GM23248 (cell line): ENCODE data around the gene FKBP10. TPM values are rescaled to one million over a fixed set of nuclear protein-coding genes. Genes with fewer than 3 reads are reported as not detected.

Source experiments
- DNase-seq: peaks from one replicate; pipeline ENCODE4 v3.0.0-alpha.2; 2015
- H2AFZ ChIP-seq: fragments of 200-600 bp; sonication (generic); 2 replicates; pipeline ENCODE4 v1.6.1; 2016; ENCODE audit warnings: antibody characterized with exemption
- H3F3A ChIP-seq: fragments of 200-600 bp; sonication (generic); 2 replicates; pipeline ENCODE4 v1.6.1; 2016; ENCODE audit warnings: mild to moderate bottlenecking, antibody characterized with exemption, mixed run types; ENCODE audit not compliant: insufficient read depth
- H3K27ac ChIP-seq: fragments of 200-600 bp; sonication (generic); 2 replicates; pipeline ENCODE4 v1.5.1; 2016; ENCODE audit warnings: mild to moderate bottlenecking
- H3K27me3 ChIP-seq: fragments of 200-600 bp; sonication (generic); replicated peaks from 2 replicates; pipeline ENCODE4 v1.6.1; 2016; ENCODE audit warnings: mild to moderate bottlenecking; ENCODE audit not compliant: insufficient read depth
- H3K36me3 ChIP-seq: fragments of 200-600 bp; sonication (generic); 2 replicates; pipeline ENCODE4 v1.6.1; 2016; ENCODE audit warnings: low read depth, mild to moderate bottlenecking
- H3K4me1 ChIP-seq: fragments of 200-600 bp; sonication (generic); 2 replicates; pipeline ENCODE4 v1.6.1; 2016; ENCODE audit warnings: mild to moderate bottlenecking; ENCODE audit not compliant: insufficient read depth
- H3K4me2 ChIP-seq: fragments of 200-600 bp; sonication (generic); one replicate; pipeline ENCODE4 v1.6.1; 2016; ENCODE audit warnings: mild to moderate bottlenecking; ENCODE audit not compliant: unreplicated experiment
- H3K4me3 ChIP-seq: fragments of 200-600 bp; sonication (generic); 2 replicates; pipeline ENCODE4 v1.5.1; 2016; ENCODE audit warnings: mild to moderate bottlenecking
- H3K79me2 ChIP-seq: fragments of 200-600 bp; sonication (generic); 2 replicates; pipeline ENCODE4 v1.6.1; 2016; ENCODE audit warnings: mild to moderate bottlenecking; ENCODE audit not compliant: insufficient read depth
- H3K9ac ChIP-seq: fragments of 200-600 bp; sonication (generic); 2 replicates; pipeline ENCODE4 v1.6.1; 2016; ENCODE audit warnings: mild to moderate bottlenecking
- H3K9me2 ChIP-seq: fragments of 200-600 bp; sonication (generic); 2 replicates; pipeline ENCODE4 v1.6.1; 2016; ENCODE audit warnings: mixed run types, mild to moderate bottlenecking, moderate library complexity; ENCODE audit not compliant: insufficient read depth
- H3K9me3 ChIP-seq: fragments of 200-600 bp; sonication (generic); one replicate; pipeline ENCODE4 v1.6.1; 2017; ENCODE audit warnings: low read depth
- H4K20me1 ChIP-seq: fragments of 200-600 bp; sonication (generic); 2 replicates; pipeline ENCODE4 v1.6.0; 2016; ENCODE audit not compliant: insufficient read depth
- EZH2 ChIP-seq: fragments of 200-600 bp; sonication (generic); IDR thresholded peaks from 2 replicates; pipeline ENCODE4 v1.6.1; 2018; ENCODE audit warnings: antibody characterized with exemption, mild to moderate bottlenecking; ENCODE audit not compliant: insufficient read depth, poor library complexity, severe bottlenecking
- EZH2phosphoT487 ChIP-seq: fragments of 200-600 bp; sonication (generic); IDR thresholded peaks from 2 replicates; pipeline ENCODE4 v1.6.1; 2018; ENCODE audit warnings: antibody characterized with exemption, moderate library complexity, mild to moderate bottlenecking, low read depth; ENCODE audit not compliant: insufficient read depth
- WGBS, 2 experiments: methylation state at CpG; one replicate each; pipeline ENCODE4 v1.1.6; 2015 to 2017; ENCODE audit warnings: low lambda C conversion rate in 2 of 2, low coverage in 1 of 2; ENCODE audit errors: missing lambda C conversion rate in 2 of 2; 5-methylcytosine and 5-hydroxymethylcytosine counted together
- in situ Hi-C: fragments of 300-500 bp; cut with MboI; formaldehyde crosslinking; loops from 2 replicates; pipeline ENCODE4 v1.15.0; 2020
- polyA plus RNA-seq: library from polyadenylated mRNA; unstranded; fragments of >200 nt; fragmentation: Nextera tagmentation; extraction: Ambion mirVana; gene quantifications from 2 replicates; pipeline ENCODE4 v1.2.1, GENCODE V29; 2016
- total RNA-seq: library from RNA; depleted of rRNA; stranded (reverse); fragments of >200 nt; shearing (Covaris generic); gene quantifications from 2 replicates; pipeline ENCODE4 v1.2.3, GENCODE V29; 2014

The FKBP10 gene
- total and polyA plus RNA-seq, 2 experiments from 2014 or later, result 81.5 to 759 TPM

DNA sequence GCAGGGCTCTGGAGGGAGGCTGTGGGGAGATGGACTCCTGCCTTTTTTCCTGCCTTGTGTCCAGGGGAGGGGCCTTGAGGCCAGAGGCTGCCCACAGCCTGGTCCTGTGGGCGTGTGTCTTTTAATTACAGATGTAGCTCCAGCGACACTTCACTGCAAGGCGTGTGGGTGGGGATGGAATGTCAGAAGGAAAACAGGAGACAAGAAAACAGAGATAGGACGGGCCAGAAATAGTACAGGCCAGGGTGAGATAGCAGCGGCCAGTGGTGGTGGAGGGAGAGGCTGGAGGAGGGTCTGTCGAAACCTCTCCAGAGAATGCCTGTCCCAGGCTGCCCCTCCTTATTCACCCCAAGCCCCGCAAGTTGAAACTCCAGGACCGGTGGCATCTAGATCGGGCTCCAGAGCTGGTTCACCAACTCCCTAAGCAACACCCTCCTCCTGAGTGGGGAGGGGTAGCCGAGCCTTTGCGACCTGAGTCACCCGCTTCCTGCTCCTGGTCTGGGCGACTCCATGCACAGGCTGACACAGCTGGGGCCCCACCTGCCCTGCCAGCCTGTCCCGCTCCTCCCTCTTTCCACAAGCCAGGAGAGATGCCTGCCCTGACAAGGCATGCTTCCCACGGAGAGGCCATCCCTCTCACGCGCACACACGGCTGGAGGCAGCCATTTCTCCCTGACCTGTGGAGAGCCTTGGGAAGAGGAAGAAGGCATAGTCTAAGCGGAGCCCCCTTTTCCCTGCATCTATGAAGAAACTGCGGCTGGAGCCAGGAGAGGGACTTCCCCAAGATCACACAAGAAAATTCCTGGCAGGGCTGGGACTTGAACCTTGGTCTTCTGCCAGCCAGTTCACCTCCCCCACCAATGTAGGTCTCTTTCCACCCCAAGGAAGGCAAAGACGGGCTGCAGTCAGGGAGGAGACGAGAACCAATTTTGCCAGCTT lies 19.7 kb upstream of the FKBP10 start:
- no peaks in the 10 kb centered on the region for H3K79me2 ChIP-seq
- peaks cover 13% of the 10 kb centered on the region for H3K4me1 ChIP-seq
- H2AFZ ChIP-seq, result peak overlapping the region; percentile 79
- in situ Hi-C loops, result no loop called here
- 0 out of 2 replicates have a peak, but pooled peaks cover 4% of the 10 kb centered on the region for H3F3A ChIP-seq
- H3K27me3 ChIP-seq, result no peaks in the 10 kb centered on the region
- H3K9ac ChIP-seq, result peak overlapping the region; percentile 27; the same call in 1 of the 2 replicates
- no peaks in the 10 kb centered on the region for H4K20me1 ChIP-seq
- peak overlapping the region; percentile 63 for H3K4me2 ChIP-seq
- no peaks in the 10 kb centered on the region for H3K9me3 ChIP-seq
- H3K27ac ChIP-seq, result no peak overlapping the region
- 43 to 47% methylated on average over 22 of the region's 22 CpGs for WGBS, 2 experiments
- DNase-seq, result peak; percentile 57
- 0 out of 2 replicates have a peak overlapping the region, but pooled peaks have one; percentile 1 for H3K4me3 ChIP-seq
- no peaks in the 10 kb centered on the region for H3K9me2 ChIP-seq
- TF ChIP-seq EZH2phosphoT487 (no peak), EZH2 (no peak)
- no peaks in the 10 kb centered on the region for H3K36me3 ChIP-seq

DNA sequence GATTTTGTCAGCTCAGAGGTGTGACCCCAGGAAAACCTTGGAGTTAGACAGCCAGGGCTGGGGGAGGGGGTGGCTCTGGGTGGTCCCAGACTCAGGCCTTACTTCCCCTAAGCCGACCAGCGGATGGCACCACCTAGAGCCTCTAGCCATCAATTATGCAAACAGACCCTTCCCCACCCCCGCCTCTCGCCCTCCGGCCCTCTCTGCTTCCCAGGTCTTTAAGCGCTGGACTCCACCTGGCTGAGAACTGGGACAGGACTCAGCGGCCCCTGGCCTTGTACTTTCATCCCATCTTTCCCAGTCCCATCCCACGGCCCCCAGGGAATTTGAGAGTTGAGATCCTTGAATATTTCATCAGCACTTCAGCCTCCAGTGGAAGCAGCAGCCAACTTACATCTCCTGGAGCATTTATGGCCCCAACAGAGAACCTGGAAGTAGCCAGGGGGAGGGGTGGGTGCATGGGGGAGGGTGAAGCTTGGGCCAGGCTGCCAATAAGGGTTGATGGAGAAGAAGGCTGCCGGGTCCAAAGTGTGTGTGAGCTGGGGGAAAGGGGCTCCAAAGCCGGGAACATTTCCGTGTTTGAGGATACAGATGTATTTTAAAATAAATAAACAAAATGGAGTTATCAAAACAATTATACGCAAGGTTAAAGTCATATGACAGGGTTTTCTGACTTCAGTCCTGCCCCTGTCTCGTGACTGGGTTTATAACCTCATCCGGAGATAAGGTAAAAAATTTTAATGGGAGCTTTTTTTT lies 18.8 kb upstream of the FKBP10 start:
- peaks cover 13% of the 10 kb centered on the region for H3K4me1 ChIP-seq
- 87 to 89% methylated on average over 14 of the region's 14 CpGs for WGBS, 2 experiments
- no peaks in the 10 kb centered on the region for H3K79me2 ChIP-seq
- no peaks in the 10 kb centered on the region for H3K36me3 ChIP-seq
- no peaks in the 10 kb centered on the region for H3K27me3 ChIP-seq
- no peak overlapping the region for H3K4me2 ChIP-seq
- in situ Hi-C loops, result no loop called here
- no peaks in the 10 kb centered on the region for H4K20me1 ChIP-seq
- no peaks in the 10 kb centered on the region for H3K9me2 ChIP-seq
- H3K9me3 ChIP-seq, result no peaks in the 10 kb centered on the region
- H3K9ac ChIP-seq, result no peak overlapping the region
- no peak for TF ChIP-seq EZH2phosphoT487
- DNase-seq, result peak; percentile 16
- H3K4me3 ChIP-seq, result no peak overlapping the region
- no peak overlapping the region for H3K27ac ChIP-seq
- no peak overlapping the region for H2AFZ ChIP-seq
- H3F3A ChIP-seq, result 0 out of 2 replicates have a peak, but pooled peaks cover 4% of the 10 kb centered on the region

DNA sequence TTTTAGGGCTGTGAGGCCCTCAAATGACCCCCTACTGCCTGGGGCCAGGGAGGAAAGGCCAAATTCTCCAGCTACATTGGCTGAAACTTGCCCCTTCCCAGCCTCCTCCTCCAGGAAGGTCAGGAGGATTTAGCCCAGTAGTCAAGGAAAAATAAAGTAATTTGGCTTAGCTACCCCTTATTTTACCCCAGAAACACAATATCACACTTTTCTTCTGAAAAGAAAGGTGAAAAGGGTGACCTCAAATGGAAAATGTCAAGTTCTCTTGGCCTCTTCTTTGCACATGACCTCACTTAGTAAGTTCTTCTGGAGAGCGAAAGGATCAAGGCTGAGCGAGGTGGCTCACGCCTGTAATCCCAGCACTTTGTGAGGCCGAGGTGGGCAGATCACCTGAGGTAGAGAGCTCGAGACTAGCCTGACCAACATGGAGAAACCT lies 18.2 kb upstream of the FKBP10 start:
- Histone ChIP-seq H3K4me2 (no peak overlapping the region), H3K9me2 (no peaks in the 10 kb centered on the region), H2AFZ (no peak overlapping the region), H3K9me3 (no peaks in the 10 kb centered on the region), H3K79me2 (no peaks in the 10 kb centered on the region), H4K20me1 (no peaks in the 10 kb centered on the region), H3F3A (0 out of 2 replicates have a peak, but pooled peaks cover 4% of the 10 kb centered on the region), H3K4me1 (peaks cover 13% of the 10 kb centered on the region), H3K9ac (no peak overlapping the region), H3K36me3 (no peaks in the 10 kb centered on the region), H3K27ac (no peak overlapping the region), H3K27me3 (no peaks in the 10 kb centered on the region), H3K4me3 (no peak overlapping the region)
- 89 to 92% methylated on average over 5 of the region's 5 CpGs for WGBS, 2 experiments
- DNase-seq, result no peak
- TF ChIP-seq EZH2phosphoT487 (no peak), EZH2 (no peak)
- in situ Hi-C loops, result no loop called here

DNA sequence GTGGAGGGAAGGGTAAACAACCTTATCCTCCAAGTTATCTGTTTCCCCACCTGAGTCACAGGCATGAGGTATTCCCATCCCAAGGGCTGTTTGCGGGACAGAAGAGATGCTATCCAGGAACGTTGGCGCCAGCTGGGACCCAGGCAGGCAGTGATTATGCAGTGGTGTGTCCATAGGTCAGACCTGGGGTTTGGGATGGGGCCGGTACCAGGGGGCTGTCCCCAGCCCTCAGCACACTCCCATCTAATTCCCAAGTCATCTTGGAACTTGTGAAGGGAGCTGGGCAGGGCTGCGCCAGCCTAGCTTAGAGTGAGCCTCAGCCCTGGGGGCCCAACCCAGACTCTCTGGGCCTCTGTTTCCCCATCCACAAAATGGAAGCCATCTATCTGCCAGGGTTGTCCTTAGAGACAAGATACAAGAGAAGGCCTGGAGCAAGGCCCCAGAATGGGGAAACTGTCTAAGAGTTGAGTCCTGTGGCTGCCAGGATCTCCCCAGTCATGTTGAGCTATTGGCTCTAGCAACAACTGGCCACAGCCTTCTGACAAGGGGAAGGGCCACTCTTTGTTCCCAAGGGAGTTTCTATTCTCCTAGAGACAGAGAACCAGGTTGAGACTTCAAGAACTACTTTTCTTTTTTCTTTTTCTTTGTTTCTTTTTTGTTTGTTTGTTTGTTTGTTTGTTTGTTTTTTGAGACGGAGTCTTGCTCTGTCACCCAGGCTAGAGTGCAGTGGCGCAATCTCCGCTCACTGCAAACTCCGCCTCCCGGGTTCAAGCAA lies 16.5 kb upstream of the FKBP10 start:
- H4K20me1 ChIP-seq, result no peaks in the 10 kb centered on the region
- DNase-seq, result no peak
- no peaks in the 10 kb centered on the region for H3K79me2 ChIP-seq
- no peak overlapping the region for H3K27ac ChIP-seq
- TF ChIP-seq EZH2 (no peak), EZH2phosphoT487 (no peak)
- no peaks in the 10 kb centered on the region for H3K27me3 ChIP-seq
- 93 to 96% methylated on average over 10 of the region's 10 CpGs for WGBS, 2 experiments
- no peak overlapping the region for H3K4me2 ChIP-seq
- H3K4me1 ChIP-seq, result peaks cover 25% of the 10 kb centered on the region
- no peaks in the 10 kb centered on the region for H3K9me2 ChIP-seq
- H3K9me3 ChIP-seq, result no peaks in the 10 kb centered on the region
- in situ Hi-C loops, result loop anchor here (5.0 kb wide), 1 partner anchor 54 kb away; no protein-coding TSS in a partner anchor
- no peaks in the 10 kb centered on the region for H3K36me3 ChIP-seq
- H2AFZ ChIP-seq, result no peak overlapping the region
- 0 out of 2 replicates have a peak, but pooled peaks cover 4% of the 10 kb centered on the region for H3F3A ChIP-seq
- H3K9ac ChIP-seq, result no peak overlapping the region
- H3K4me3 ChIP-seq, result no peak overlapping the region
